NCI-H187 (cell line): ENCODE measurements around the gene CISTR.
"Not testable (repeated sequence)": the region's sequence is repeated elsewhere in the genome, so short reads cannot be mapped to it uniquely, and the experiment has no call there.

Experiments used
- DNase-seq, 2 experiments: peaks; one replicate each; lab custom pipeline; 2025; lab: John Stamatoyannopoulos, UW

Gene CISTR

GRCh38 chr12:53719649-53720048 is 32.1 kb downstream of the CISTR start:
- DNase-seq: no peak

GRCh38 chr12:53718567-53718966 is 33.2 kb downstream of the CISTR start:
- not testable (repeated sequence) for DNase-seq

GRCh38 chr12:53717319-53717718 is 34.5 kb downstream of the CISTR start:
- DNase-seq: no peak

GRCh38 chr12:53714004-53714403 is 37.8 kb downstream of the CISTR start:
- DNase-seq: no peak

GRCh38 chr12:53713516-53713915 is 38.3 kb downstream of the CISTR start:
- DNase-seq: no peak

- no peak for DNase-seq
Observed at GRCh38 chr12:53712059-53712643, 39.6 kb downstream of the CISTR start.

GRCh38 chr12:53710091-53710490 is 41.7 kb downstream of the CISTR start:
- DNase-seq: no peak

- no peak for DNase-seq
Observed at GRCh38 chr12:53709671-53710070, 42.1 kb downstream of the CISTR start.

- DNase-seq: no peak
Observed at GRCh38 chr12:53706080-53706479, 45.7 kb downstream of the CISTR start.

- DNase-seq: no peak
Observed at GRCh38 chr12:53703756-53704155, 48.0 kb downstream of the CISTR start.

GRCh38 chr12:53701518-53702264 is 50.1 kb downstream of the CISTR start:
- DNase-seq: peak; percentile 59 to 77

GRCh38 chr12:53700567-53700966 is 51.2 kb downstream of the CISTR start:
- DNase-seq: peak; percentile 24 to 43

GRCh38 chr12:53699678-53700025 is 52.1 kb downstream of the CISTR start:
- no peak for DNase-seq

GRCh38 chr12:53698948-53699677 is 52.7 kb downstream of the CISTR start:
- no peak for DNase-seq

- DNase-seq: peak; percentile 56 to 58
Observed at GRCh38 chr12:53696655-53697331, 55.0 kb downstream of the CISTR start.
